GM18505 (cell line): Measurements from ENCODE around the gene C2CD4C.

Experiments
- ATAC-seq: cut with Tn5 transposase; IDR thresholded peaks from one replicate; pipeline ENCODE4 v1.9.1; 2021; ENCODE audit not compliant: unreplicated experiment
- POLR2A ChIP-seq: IDR thresholded peaks from 4 replicates; pipeline ENCODE4 v1.6.1; 2011; ENCODE audit warnings: borderline replicate concordance; ENCODE audit not compliant: insufficient read depth, insufficient read length; ENCODE audit errors: extremely low read depth

Gene C2CD4C

GRCh38 chr19:444677-445210 lies 35.8 kb upstream of the C2CD4C start:
- no peak for ATAC-seq
- TF ChIP-seq POLR2A, result no peak

DNA sequence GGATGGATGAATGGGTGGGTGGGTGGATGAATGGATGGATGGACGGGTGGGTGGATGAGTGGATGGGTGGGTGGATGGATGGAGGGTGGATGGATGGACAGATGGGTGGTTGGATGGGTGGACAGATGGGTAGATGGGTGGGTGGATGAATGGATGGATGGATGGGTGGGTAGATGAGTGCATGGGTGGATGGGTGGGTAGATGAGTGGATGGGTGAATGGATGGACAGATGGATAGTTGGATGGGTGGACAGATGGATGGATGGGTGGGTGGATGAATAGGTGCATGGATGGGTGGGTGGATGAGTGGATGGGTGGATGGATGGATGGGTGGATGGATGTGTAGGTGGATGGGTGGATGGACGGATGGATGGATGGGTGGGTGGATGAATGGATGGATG lies 34.1 kb upstream of the C2CD4C start:
- ATAC-seq, result no peak

GRCh38 chr19:442085-442484 lies 33.1 kb upstream of the C2CD4C start:
- no peak for TF ChIP-seq POLR2A
- ATAC-seq, result no peak

More for the DNA sequence above, 34.1 kb upstream of the C2CD4C start:
- no peak for TF ChIP-seq POLR2A

DNA sequence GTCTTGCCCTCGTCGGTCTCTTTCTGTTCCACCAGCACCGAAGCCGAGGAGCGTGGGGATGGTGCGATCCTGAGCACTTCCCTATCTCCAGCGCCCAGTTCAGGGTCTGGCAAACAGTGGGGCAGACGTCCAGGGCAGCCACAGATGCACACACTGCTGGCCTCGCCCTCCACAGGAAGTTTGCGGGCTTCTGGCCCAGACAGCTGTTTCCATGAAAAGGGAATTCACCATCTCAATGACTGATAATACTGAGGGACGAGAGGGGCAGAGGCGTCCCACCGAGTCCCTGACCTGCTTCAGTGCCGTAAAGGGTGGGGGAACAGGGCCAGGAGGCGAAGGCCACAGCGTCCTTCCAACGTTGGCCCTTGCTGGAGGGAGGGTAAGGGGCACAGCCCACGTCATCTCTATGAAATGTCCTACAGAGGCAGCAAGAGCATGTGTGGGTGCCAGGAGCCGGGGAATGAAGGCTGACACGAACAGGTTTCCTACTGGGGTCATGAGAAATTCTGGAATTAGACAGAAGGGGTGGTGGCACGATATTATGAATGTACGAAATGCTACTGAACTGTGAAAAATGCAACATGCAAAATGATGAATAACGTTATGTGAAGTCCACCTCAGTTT lies 32.4 kb upstream of the C2CD4C start:
- TF ChIP-seq POLR2A, result no peak
- ATAC-seq, result no peak

DNA sequence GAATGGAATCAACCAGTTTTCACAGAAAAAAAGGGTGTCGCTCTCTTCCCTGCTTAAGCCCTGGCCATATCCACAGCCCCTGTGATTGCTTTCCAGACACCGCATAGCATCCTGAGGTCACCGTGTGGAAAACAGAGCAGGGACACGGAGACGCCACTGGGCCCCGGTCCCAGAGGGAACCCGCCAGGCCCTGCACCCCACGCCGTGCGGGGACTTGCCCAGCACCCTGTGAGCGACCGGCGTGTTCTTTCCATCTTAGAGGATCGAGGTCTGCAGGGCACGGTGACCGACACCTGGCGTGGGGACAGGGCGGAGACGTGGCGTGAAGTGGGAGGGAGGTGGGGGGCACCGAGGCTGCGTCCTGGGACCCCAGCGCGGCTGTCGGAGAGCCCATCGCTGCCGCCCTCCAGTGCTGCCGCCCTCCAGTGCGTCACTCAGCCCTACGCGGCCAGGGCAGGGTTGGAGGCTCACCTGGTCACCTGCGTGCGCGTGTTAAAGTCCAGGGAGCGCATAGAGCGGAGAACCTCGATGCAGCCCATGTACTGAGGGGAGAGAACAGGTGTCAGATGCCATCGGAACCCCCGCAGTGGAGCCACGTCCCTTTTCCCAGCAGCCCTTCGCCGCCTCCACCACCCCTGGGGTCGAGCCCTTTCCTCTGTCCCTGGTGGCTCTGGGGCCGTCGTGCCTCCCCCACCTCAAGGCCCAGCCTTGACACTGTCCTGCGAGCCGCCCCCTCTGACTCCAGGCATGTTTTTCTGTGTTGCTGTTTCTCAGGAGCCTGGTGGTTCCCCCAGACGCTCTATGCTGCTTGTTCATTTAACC lies 31.7 kb upstream of the C2CD4C start:
- no peak for TF ChIP-seq POLR2A
- no peak for ATAC-seq

GRCh38 chr19:439167-439900 lies 30.4 kb upstream of the C2CD4C start:
- ATAC-seq, result no peak
- no peak for TF ChIP-seq POLR2A

GRCh38 chr19:438416-438958 lies 29.5 kb upstream of the C2CD4C start:
- TF ChIP-seq POLR2A, result no peak
- no peak for ATAC-seq

DNA sequence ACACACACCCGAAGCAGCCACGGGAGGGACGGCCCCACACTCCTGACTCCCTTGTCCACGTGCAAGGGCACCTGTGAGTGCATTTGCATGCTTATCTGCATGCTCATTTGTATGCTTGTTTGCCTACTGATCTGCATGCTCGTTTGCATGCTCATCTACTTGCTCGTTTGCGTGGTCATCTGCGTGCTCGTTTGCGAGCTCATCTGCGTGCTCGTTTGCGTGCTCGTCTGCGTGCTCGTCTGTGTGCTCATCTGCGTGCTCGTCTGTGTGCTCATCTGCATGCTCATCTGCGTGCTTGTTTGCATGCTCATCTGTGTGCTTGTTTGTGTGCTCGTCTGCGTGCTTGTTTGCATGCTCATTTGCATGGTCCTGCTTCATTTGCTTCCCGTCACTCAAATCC lies 28.1 kb upstream of the C2CD4C start:
- no peak for TF ChIP-seq POLR2A

DNA sequence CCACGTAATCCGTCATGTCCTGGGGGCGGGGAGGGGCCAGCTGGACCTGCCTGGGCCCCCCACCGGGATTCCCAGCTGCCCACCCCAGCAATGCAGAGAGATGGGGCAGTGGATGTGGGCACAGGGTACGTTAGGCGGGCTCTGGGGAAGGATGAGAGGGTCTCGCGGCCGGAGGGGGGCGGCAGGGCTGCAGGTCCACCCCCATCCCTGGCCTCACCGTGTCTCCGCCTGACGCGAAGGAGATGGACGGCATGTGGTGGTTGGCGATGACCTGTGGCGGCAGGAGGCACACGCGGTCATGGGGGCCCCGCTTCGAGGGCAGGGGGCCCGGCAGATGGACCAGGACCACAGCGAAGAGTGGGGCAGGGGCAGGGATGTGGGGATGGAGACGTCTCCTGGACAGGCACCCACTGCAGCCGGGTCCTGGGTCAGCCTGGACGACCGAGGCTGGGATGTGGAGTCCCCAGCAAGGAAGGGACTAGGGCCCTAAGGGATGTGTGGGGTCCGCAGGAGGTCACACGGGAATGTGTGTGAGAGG lies 27.5 kb upstream of the C2CD4C start:
- no peak for ATAC-seq

More for the DNA sequence above, 28.1 kb upstream of the C2CD4C start:
- ATAC-seq, result no peak

GRCh38 chr19:435707-436412 lies 26.9 kb upstream of the C2CD4C start:
- TF ChIP-seq POLR2A, result no peak
- no peak for ATAC-seq

More for the DNA sequence above, 27.5 kb upstream of the C2CD4C start:
- TF ChIP-seq POLR2A, result no peak

DNA sequence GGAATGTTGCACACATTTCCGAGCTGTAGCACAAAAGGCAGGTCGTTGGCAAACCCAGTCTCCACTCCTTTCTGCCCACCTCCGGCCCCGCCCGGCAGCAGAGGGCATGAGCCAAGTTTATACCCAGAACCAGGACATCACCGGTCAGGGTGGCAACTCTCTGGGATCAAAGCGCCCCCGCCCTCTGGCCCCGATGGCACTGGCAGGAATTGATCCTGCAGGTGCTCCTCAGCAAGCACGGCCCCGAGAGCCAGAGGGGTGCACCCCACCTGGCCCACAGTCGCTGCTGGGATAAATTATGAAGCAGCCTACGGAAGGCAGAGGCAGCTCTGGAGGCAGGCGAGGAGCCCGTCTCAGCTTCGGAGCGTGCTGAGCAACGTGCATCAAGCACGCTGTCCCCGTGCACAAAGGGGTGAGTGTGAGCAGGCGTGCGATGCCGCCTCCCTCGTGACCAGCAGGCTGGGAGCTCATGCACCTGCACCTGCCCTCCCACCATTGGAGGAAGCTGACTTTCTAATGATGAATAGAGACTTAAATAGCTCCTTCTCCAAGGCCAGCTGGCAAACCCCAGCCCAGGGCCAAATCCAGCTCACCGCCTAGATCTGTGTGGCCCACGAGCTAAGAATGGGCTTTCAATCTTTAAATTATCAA lies 26.2 kb upstream of the C2CD4C start:
- no peak for TF ChIP-seq POLR2A
- ATAC-seq, result no peak
